Fibroblast of villous mesenchyme (primary cell): Measurements from ENCODE around the gene TAMALIN. TPM values are rescaled to one million over a fixed set of nuclear protein-coding genes. Genes with fewer than 3 reads are reported as not detected.

Experiments used
- DNase-seq: peaks from one replicate; pipeline ENCODE4 v3.0.0-alpha.2; 2010; ENCODE audit warnings: low read depth
- H3K4me3 ChIP-seq: 2 replicates; pipeline ENCODE4 v1.5.1; 2011; ENCODE audit warnings: low read depth, mild to moderate bottlenecking, low read length
- total RNA-seq: library from RNA; depleted of rRNA; stranded (reverse); fragments of >200 nt; gene quantifications from 2 replicates; pipeline ENCODE4 v1.2.3, GENCODE V29; 2012
- TF ChIP-seq, protein P1 (sequence below): IDR thresholded peaks from 2 replicates; pipeline ENCODE4 v1.5.1; 2012; ENCODE audit warnings: low read depth, mild to moderate bottlenecking, low read length; ENCODE audit not compliant: insufficient read depth

The TAMALIN gene
- total RNA-seq, 1 donor, result 2.2 TPM

DNA sequence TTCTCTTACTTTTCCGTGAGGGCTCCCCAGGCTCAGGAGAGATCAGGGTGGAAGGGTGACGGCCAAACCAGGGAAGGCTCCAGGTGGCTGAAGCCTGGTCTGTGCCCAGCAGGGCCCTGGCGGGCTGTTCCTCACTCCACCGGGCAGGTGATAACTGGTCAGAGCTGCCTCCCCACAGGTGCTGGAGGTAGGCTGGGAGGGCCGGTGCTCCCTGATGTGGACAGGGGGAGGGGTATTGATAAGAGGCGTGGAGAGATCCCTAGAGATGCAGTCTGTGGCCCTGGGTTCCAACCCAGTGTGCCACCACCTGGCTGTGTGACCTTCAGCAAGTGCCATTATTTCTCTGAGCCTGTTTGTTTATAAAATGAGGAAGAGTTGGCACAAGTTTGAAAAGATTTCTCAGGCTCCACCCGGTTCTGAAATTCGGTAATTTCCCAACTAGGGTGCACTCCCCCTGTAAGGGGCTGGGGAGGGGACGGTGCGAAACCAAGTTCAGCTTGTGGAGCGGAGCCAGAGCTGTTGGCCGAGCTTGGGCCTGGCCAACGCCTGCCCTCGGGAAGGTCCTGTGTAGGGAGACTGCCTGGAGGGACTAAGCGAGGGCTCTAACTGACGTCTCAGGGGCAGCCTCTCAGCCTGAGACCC lies 43.5 kb downstream of the TAMALIN start:
- DNase-seq, result peak; percentile 55
- TF ChIP-seq, protein P1, sequence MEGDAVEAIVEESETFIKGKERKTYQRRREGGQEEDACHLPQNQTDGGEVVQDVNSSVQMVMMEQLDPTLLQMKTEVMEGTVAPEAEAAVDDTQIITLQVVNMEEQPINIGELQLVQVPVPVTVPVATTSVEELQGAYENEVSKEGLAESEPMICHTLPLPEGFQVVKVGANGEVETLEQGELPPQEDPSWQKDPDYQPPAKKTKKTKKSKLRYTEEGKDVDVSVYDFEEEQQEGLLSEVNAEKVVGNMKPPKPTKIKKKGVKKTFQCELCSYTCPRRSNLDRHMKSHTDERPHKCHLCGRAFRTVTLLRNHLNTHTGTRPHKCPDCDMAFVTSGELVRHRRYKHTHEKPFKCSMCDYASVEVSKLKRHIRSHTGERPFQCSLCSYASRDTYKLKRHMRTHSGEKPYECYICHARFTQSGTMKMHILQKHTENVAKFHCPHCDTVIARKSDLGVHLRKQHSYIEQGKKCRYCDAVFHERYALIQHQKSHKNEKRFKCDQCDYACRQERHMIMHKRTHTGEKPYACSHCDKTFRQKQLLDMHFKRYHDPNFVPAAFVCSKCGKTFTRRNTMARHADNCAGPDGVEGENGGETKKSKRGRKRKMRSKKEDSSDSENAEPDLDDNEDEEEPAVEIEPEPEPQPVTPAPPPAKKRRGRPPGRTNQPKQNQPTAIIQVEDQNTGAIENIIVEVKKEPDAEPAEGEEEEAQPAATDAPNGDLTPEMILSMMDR, result no peak
- H3K4me3 ChIP-seq, result peak overlapping the region; percentile 69

DNA sequence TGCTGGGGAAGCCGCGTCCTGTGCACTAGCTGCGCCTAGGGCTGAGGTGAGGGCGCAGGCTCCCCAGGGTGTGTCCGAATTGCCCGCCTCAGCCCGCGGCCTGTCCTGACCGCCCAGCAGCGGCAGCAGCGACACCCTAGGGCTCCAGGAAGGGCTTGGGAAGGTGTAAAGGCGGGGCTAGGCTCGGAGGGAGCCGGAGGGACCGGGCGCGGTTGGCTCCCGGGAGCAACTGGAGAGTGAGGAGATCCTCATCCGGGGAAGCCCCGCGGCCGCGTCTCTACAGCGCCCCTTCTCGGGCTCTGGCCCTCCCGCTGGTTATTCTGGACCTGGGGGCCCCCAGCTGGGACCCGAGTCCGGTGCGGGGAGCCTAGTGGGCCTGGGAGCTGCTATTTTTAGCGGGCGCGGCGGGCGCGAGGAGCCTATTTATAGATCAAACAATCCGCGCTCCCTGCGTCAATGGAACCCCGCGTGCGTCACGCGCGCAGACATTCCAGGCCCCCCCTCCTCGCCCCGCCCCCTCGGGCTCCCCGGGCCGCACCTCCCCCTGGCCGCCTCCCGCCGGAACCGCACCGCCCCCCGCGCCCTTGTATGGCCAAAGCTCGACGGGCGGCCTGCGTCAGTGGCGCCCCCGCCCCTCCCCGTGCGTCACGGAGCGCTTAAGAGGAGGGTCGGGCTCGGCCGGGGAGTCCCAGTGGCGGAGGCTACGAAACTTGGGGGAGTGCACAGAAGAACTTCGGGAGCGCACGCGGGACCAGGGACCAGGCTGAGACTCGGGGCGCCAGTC lies 44.2 kb downstream of the TAMALIN start, which contains the start of gene NR4A1:
Gene NR4A1, plus strand, starts transcription at position 685 of the 784 bp plus-strand sequence. CDS start 2,887 bp downstream, outside the sequence.
- H3K4me3 ChIP-seq, result peak within 1 kb of the TSS; percentile 70
- TF ChIP-seq, protein P1, result peak; percentile 14

DNA sequence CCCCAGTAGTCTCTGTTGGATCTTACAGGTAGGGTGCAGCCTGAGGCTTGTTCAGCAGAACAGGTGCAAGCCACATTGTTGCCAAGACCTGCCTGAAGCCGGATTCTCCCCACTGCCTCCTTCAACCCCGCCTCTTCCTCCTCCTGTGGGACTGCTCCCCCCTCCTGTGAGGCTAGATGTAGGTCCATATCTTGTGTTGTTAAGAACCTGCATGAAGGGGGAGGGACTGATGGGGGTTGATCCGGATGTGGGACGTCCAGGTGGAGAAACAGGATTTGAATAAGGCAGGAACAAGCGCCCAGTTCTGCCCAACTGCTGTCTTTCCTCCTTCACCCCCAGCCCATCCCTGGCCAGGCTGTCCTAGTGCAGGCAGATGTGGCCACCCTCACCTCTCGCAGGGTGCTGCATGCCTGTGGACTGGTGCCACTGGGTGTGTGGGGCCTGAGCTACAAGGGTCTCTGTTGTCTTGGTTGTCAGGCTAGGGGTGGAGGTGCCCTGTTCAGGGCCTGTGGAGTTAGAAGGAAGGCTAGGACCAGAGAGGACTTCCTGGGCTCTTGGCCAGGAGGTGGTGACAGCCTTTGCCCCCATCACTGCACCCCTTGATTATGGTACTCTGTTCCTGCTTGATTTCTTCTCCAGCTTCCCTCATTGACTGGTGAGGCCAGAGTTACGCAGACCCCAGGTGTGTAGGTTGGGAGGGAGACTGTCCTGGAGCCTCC lies 45.9 kb downstream of the TAMALIN start:
- DNase-seq, result peak; percentile 18
- H3K4me3 ChIP-seq, result peak overlapping the region; percentile 70
- TF ChIP-seq, protein P1, result no peak

More for the DNA sequence above, 44.2 kb downstream of the TAMALIN start, which contains the start of gene NR4A1:
- DNase-seq, result peak; percentile 98

DNA sequence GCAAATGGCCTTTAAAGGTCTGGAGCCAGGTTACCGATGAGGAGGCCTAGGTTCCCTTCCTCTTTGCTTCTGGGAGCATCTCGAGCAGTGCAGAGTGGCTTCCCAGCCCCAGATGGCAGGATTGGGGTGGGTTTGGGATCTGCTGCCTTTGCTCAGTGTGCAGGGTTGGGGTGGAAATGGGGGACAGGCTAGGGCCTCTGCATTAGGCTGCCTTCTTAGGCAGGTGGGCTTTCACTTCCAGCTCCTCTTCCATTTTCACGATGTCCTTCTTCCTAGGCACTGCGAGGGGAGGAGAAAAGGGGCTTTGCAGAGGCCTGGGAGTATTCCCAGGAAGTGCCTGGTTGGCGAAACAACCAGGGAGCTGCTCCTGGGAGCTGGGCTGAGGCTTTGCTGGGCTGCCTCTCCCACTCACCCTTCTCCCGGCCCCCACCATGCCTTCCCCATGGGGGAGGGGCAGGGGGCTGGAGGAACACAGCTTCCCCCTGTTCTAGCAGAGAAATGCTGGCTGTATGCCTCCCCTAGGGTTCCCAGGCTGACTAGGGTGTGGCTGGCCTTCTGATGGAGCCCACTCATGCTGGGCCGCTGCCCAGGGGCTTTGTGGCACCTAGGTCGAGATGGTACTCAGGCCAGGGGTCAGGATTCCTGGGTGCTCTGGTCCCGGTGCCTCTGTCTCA lies 46.9 kb downstream of the TAMALIN start:
- no peak overlapping the region for H3K4me3 ChIP-seq
- TF ChIP-seq, protein P1, result no peak
- peak; percentile 49 for DNase-seq

DNA sequence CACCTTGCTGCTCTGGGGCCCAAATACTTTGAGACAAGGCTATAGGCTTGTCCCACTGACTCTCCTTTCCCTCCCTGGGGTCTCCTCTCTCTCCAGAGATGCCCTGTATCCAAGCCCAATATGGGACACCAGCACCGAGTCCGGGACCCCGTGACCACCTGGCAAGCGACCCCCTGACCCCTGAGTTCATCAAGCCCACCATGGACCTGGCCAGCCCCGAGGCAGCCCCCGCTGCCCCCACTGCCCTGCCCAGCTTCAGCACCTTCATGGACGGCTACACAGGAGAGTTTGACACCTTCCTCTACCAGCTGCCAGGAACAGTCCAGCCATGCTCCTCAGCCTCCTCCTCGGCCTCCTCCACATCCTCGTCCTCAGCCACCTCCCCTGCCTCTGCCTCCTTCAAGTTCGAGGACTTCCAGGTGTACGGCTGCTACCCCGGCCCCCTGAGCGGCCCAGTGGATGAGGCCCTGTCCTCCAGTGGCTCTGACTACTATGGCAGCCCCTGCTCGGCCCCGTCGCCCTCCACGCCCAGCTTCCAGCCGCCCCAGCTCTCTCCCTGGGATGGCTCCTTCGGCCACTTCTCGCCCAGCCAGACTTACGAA lies 47.6 kb downstream of the TAMALIN start:
- no peak overlapping the region for H3K4me3 ChIP-seq
- no peak for DNase-seq
- TF ChIP-seq, protein P1, result no peak
